B cell (primary cell): ENCODE results near the gene ARIH2. TPM values are rescaled to one million over a fixed set of nuclear protein-coding genes. Genes with fewer than 3 reads are reported as not detected.

Source experiments
- ATAC-seq: fragments of 200-7000 bp; cut with Tn5 transposase; one replicate; pipeline ENCODE4 v1.10.0; 2021; ENCODE audit warnings: low read depth, mild to moderate bottlenecking, moderate number of reproducible peaks, moderate library complexity
- CTCF ChIA-PET: fragments of 350-600 bp; sonication (Branson Sonifier 250); formaldehyde crosslinking; loops from one replicate; lab custom pipeline; 2021; ENCODE audit warnings: antibody characterized with exemption, inconsistent platforms; lab: Charles Lee
- POLR2A ChIA-PET: fragments of 350-600 bp; sonication (Branson Sonifier 250); formaldehyde crosslinking; loops from one replicate; lab custom pipeline; 2021; ENCODE audit warnings: antibody characterized with exemption; lab: Charles Lee
- DNase-seq: peaks from one replicate; pipeline ENCODE4 v3.0.0; 2013
- H2AFZ ChIP-seq: 2 replicates; pipeline ENCODE4 v1.6.1; 2012; ENCODE audit warnings: mild to moderate bottlenecking, low read depth, low read length; ENCODE audit not compliant: insufficient read depth, poor library complexity, severe bottlenecking
- H3K27ac ChIP-seq, 2 donors: 1 replicate in 1 of 2; 2 replicates in 1 of 2; pipeline ENCODE4 v1.5.1; 2012 to 2013; ENCODE audit warnings: low read length in 2 of 2, mild to moderate bottlenecking in 2 of 2, moderate library complexity in 1 of 2
- H3K27me3 ChIP-seq, 4 experiments: fragments of 200-600 bp in 1 of 4; sonication (generic) in 1 of 4; replicated peaks in 1 of 4; 1 replicate in 2 of 4; 2 replicates in 2 of 4; pipeline versions ENCODE4 v1.6.1 to v1.7.0; 2013 to 2016; ENCODE audit warnings: low read length in 3 of 4, mild to moderate bottlenecking in 2 of 4, mixed read lengths in 1 of 4, moderate library complexity in 1 of 4; ENCODE audit not compliant: insufficient read depth in 4 of 4, control insufficient read depth in 3 of 4; ENCODE audit errors: control extremely low read depth in 1 of 4
- H3K36me3 ChIP-seq, 2 experiments: replicated peaks in 1 of 2; 1 replicate in 1 of 2; 2 replicates in 1 of 2; pipeline versions ENCODE4 v1.6.1 to v1.7.1; 2013; ENCODE audit warnings: low read length in 1 of 2; ENCODE audit not compliant: insufficient read depth in 2 of 2, control insufficient read depth in 1 of 2; ENCODE audit errors: control extremely low read depth in 1 of 2, extremely low read depth in 1 of 2
- H3K4me1 ChIP-seq, 2 donors: fragments of 200-600 bp in 1 of 2; sonication (generic) in 1 of 2; 1 replicate in 1 of 2; 2 replicates in 1 of 2; pipeline versions ENCODE4 v1.5.1 to v1.6.1; 2013 to 2017; ENCODE audit warnings: low read length in 2 of 2; ENCODE audit not compliant: control insufficient read depth in 2 of 2, insufficient read depth in 2 of 2
- H3K4me2 ChIP-seq: replicated peaks from 2 replicates; pipeline ENCODE3; 2012; ENCODE audit warnings: mild to moderate bottlenecking, low read depth, low read length; ENCODE audit not compliant: poor library complexity, severe bottlenecking
- H3K4me3 ChIP-seq, 5 experiments: fragments of 200-600 bp in 1 of 5; sonication (generic) in 1 of 5; 1 replicate in 3 of 5; 2 replicates in 2 of 5; pipeline versions ENCODE4 v1.5.1 to v1.7.0; 2011 to 2016; ENCODE audit warnings: low read length in 4 of 5, mild to moderate bottlenecking in 4 of 5, low read depth in 2 of 5, control low read depth in 1 of 5, moderate library complexity in 1 of 5; ENCODE audit not compliant: insufficient read depth in 1 of 5; ENCODE audit errors: control extremely low read depth in 1 of 5, extremely low read depth in 1 of 5
- H3K79me2 ChIP-seq: fragments of 200-600 bp; sonication (generic); one replicate; pipeline ENCODE4 v1.6.0; 2016; ENCODE audit warnings: low read length; ENCODE audit not compliant: control insufficient read depth, insufficient read depth
- H3K9ac ChIP-seq: fragments of 200-600 bp; sonication (generic); 2 replicates; pipeline ENCODE4 v1.6.1; 2017; ENCODE audit warnings: mild to moderate bottlenecking, low read length, moderate library complexity
- H3K9me3 ChIP-seq, 3 donors: one replicate each; pipeline versions ENCODE4 v1.6.1 to v1.7.1; 2013; ENCODE audit warnings: low read length in 2 of 3; ENCODE audit not compliant: control insufficient read depth in 2 of 3, insufficient read depth in 1 of 3; ENCODE audit errors: control extremely low read depth in 1 of 3
- H4K20me1 ChIP-seq: 2 replicates; pipeline ENCODE4 v1.6.0; 2012; ENCODE audit warnings: mild to moderate bottlenecking, low read length; ENCODE audit not compliant: insufficient read depth, control insufficient read depth, poor library complexity, severe bottlenecking
- H3K27ac Mint-ChIP-seq: one replicate; pipeline ENCODE4 v1.8.0; 2021; ENCODE audit warnings: mixed read lengths
- H3K27me3 Mint-ChIP-seq: one replicate; pipeline ENCODE4 v1.8.0; 2021; ENCODE audit warnings: mixed read lengths
- H3K4me1 Mint-ChIP-seq: one replicate; pipeline ENCODE4 v1.8.0; 2021; ENCODE audit warnings: mixed read lengths
- H3K4me3 Mint-ChIP-seq: one replicate; pipeline ENCODE4 v1.8.0; 2021; ENCODE audit warnings: mixed read lengths
- H3K9me3 Mint-ChIP-seq: one replicate; pipeline ENCODE4 v1.8.0; 2022; ENCODE audit warnings: mixed read lengths; ENCODE audit not compliant: insufficient read depth
- CTCF ChIP-seq: fragments of 200-600 bp; IDR thresholded peaks from one replicate; pipeline ENCODE4 v1.8.0; 2022; ENCODE audit warnings: antibody characterized with exemption, mild to moderate bottlenecking
- EZH2 ChIP-seq: IDR thresholded peaks from 2 replicates; pipeline ENCODE4 v1.6.1; 2012; ENCODE audit warnings: borderline replicate concordance, low read depth, mild to moderate bottlenecking, moderate library complexity, low read length; ENCODE audit not compliant: insufficient read depth, poor library complexity, severe bottlenecking
- WGBS: methylation state at CpG from one replicate; pipeline ENCODE4 v1.1.5; 2013; ENCODE audit warnings: missing lambda C conversion rate; ENCODE audit not compliant: insufficient coverage; 5-methylcytosine and 5-hydroxymethylcytosine counted together
- intact Hi-C: fragments of 100-400 bp; cut with micrococcal nuclease; formaldehyde crosslinking; loops from one replicate; pipeline ENCODE4 v1.10.0; 2022
- polyA plus RNA-seq: library from polyadenylated mRNA; depleted of rRNA; stranded (reverse); fragments of >200 nt; gene quantifications from 2 replicates; pipeline ENCODE4 v1.2.3, GENCODE V29; 2012
- total RNA-seq, 2 donors: library from RNA; stranded (reverse); fragments of 120-200 nt in 1 of 2; gene quantifications; 1 replicate in 1 of 2; 2 replicates in 1 of 2; pipeline versions ENCODE4 v1.2.3 to v1.2.4, GENCODE V29; 2013 to 2022

Gene ARIH2
- total and polyA plus RNA-seq, 2 donors (not counting 1 experiment from before 2014, with no cell fraction given) = 114 to 148 TPM

GRCh38 chr3:48963591-48963990 lies 44.9 kb downstream of the ARIH2 start:
- no peak overlapping the region for H3K4me3 Mint-ChIP-seq
- DNase-seq = no peak

GRCh38 chr3:48966367-48966766 lies 47.7 kb downstream of the ARIH2 start:
- H3K9me3 ChIP-seq = no peaks in the 10 kb centered on the region
- no peaks in the 10 kb centered on the region for H4K20me1 ChIP-seq
- ChIA-PET CTCF (interaction anchor here (0.7 kb wide), 1 partner anchor 217 kb away, joined by 7 read pairs; no protein-coding TSS in a partner anchor), POLR2A (no interaction called here)
- H2AFZ ChIP-seq = no peak overlapping the region
- Mint-ChIP-seq H3K27me3 (no peaks in the 10 kb centered on the region), H3K27ac (no peak overlapping the region), H3K4me1 (no peaks in the 10 kb centered on the region), H3K4me3 (no peak overlapping the region), H3K9me3 (no peaks in the 10 kb centered on the region)
- H3K79me2 ChIP-seq = no peaks in the 10 kb centered on the region
- DNase-seq (no peak), ATAC-seq (no peak)
- no CpG with 5 or more reads among the region's 3 CpGs for WGBS
- no peak overlapping the region for H3K4me2 ChIP-seq
- H3K9ac ChIP-seq = no peak overlapping the region
- H3K4me1 ChIP-seq = no peaks in the 10 kb centered on the region
- no peak overlapping the region for H3K27ac ChIP-seq
- H3K27me3 ChIP-seq = no peaks in the 10 kb centered on the region
- TF ChIP-seq EZH2 (no peak), CTCF (no peak)
- H3K4me3 ChIP-seq = no peak overlapping the region
- H3K36me3 ChIP-seq = peaks cover 17 to 54% of the 10 kb centered on the region in 2 experiments
- intact Hi-C loops = no loop called here

More at GRCh38 chr3:48963591-48963990, 44.9 kb downstream of the ARIH2 start:
- no peak overlapping the region for H2AFZ ChIP-seq
- ATAC-seq = no peak
- no peaks in the 10 kb centered on the region for H3K4me1 ChIP-seq
- intact Hi-C loops = no loop called here
- no peak overlapping the region for H3K4me2 ChIP-seq
- H4K20me1 ChIP-seq = no peaks in the 10 kb centered on the region
- H3K27me3 ChIP-seq = no peaks in the 10 kb centered on the region
- Mint-ChIP-seq H3K27ac (no peak overlapping the region), H3K27me3 (no peaks in the 10 kb centered on the region), H3K4me1 (peaks cover 4% of the 10 kb centered on the region), H3K9me3 (no peaks in the 10 kb centered on the region)
- H3K27ac ChIP-seq = no peak overlapping the region
- CTCF ChIA-PET = no interaction called here
- no peaks in the 10 kb centered on the region for H3K79me2 ChIP-seq
- no peak for TF ChIP-seq EZH2
- TF ChIP-seq CTCF = no peak
- no peak overlapping the region for H3K9ac ChIP-seq
- no peak overlapping the region for H3K4me3 ChIP-seq
- H3K9me3 ChIP-seq = no peaks in the 10 kb centered on the region
- WGBS = 100% methylated on average over 1 of the region's 2 CpGs
- POLR2A ChIA-PET = interaction anchor here (0.6 kb wide), 1 partner anchor 59 kb away, joined by 5 read pairs; no protein-coding TSS in a partner anchor
- H3K36me3 ChIP-seq = peaks cover 10 to 35% of the 10 kb centered on the region in 2 experiments
